Keratinocyte (primary cell): Measurements from ENCODE around the gene GALNT9. TPM values are rescaled to one million over a fixed set of nuclear protein-coding genes. Genes with fewer than 3 reads are reported as not detected.

Source experiments
- DNase-seq: peaks from one replicate; pipeline ENCODE4 v3.0.0-alpha.2; 2011; ENCODE audit warnings: low read depth, missing footprints, low spot score
- FAIRE-seq: peaks from 2 replicates; lab custom pipeline; 2011; peaks lifted over from hg19 to GRCh38; lab: Jason Lieb, UNC
- H2AFZ ChIP-seq: 2 replicates; pipeline ENCODE4 v1.6.0; 2012; ENCODE audit warnings: low read length, control low read depth, inconsistent platforms; ENCODE audit not compliant: control insufficient read depth
- H3K27ac ChIP-seq: 2 replicates; pipeline ENCODE4 v1.5.1; 2011; ENCODE audit warnings: low read length; ENCODE audit not compliant: control insufficient read depth, insufficient read depth
- H3K27me3 ChIP-seq: 3 replicates; pipeline ENCODE4 v1.6.0; 2011; ENCODE audit warnings: low read length; ENCODE audit not compliant: control insufficient read depth, insufficient read depth; ENCODE audit errors: extremely low read depth
- H3K36me3 ChIP-seq, 2 experiments: 2 replicates in 1 of 2; 3 replicates in 1 of 2; pipeline ENCODE4 v1.5.1; 2011; ENCODE audit warnings: low read length in 2 of 2, mild to moderate bottlenecking in 1 of 2; ENCODE audit not compliant: control insufficient read depth in 2 of 2, insufficient read depth in 2 of 2; ENCODE audit errors: extremely low read depth in 1 of 2
- H3K4me1 ChIP-seq: 3 replicates; pipeline ENCODE4 v1.5.1; 2011; ENCODE audit warnings: low read length; ENCODE audit not compliant: control insufficient read depth, insufficient read depth; ENCODE audit errors: extremely low read depth
- H3K4me2 ChIP-seq: 3 replicates; pipeline ENCODE4 v1.6.0; 2011; ENCODE audit warnings: low read depth, low read length; ENCODE audit not compliant: control insufficient read depth, insufficient read depth; ENCODE audit errors: extremely low read depth
- H3K4me3 ChIP-seq, 3 experiments: fragments of 200-600 bp in 1 of 3; sonication (generic) in 1 of 3; 2 replicates in 2 of 3; 3 replicates in 1 of 3; pipeline ENCODE4 v1.5.1; 2011 to 2016; ENCODE audit warnings: low read length in 3 of 3, mild to moderate bottlenecking in 3 of 3, control low read depth in 2 of 3, inconsistent platforms in 1 of 3, low read depth in 1 of 3, mixed read lengths in 1 of 3, mixed run types in 1 of 3, moderate library complexity in 1 of 3; ENCODE audit not compliant: control insufficient read depth in 2 of 3, insufficient read depth in 2 of 3; ENCODE audit errors: extremely low read depth in 1 of 3
- H3K79me2 ChIP-seq: 2 replicates; pipeline ENCODE4 v1.6.0; 2012; ENCODE audit warnings: low read length; ENCODE audit not compliant: control insufficient read depth, insufficient read depth
- H3K9ac ChIP-seq: 3 replicates; pipeline ENCODE4 v1.6.0; 2011; ENCODE audit warnings: low read length; ENCODE audit not compliant: control insufficient read depth, insufficient read depth; ENCODE audit errors: extremely low read depth
- H3K9me1 ChIP-seq: 3 replicates; pipeline ENCODE4 v1.6.0; 2011; ENCODE audit warnings: low read length; ENCODE audit not compliant: control insufficient read depth, insufficient read depth; ENCODE audit errors: extremely low read depth
- H3K9me3 ChIP-seq: 2 replicates; pipeline ENCODE4 v1.5.1; 2012; ENCODE audit warnings: low read depth, low read length; ENCODE audit not compliant: control insufficient read depth
- H4K20me1 ChIP-seq: 3 replicates; pipeline ENCODE4 v1.6.0; 2011; ENCODE audit warnings: low read length; ENCODE audit not compliant: control insufficient read depth, insufficient read depth; ENCODE audit errors: extremely low read depth
- EZH2 ChIP-seq: IDR thresholded peaks from one replicate; pipeline ENCODE4 v1.6.1; 2012; ENCODE audit warnings: inconsistent platforms, mild to moderate bottlenecking, low read length, moderate library complexity
- dilution Hi-C: fragments of 300-500 bp; cut with MboI; formaldehyde crosslinking; loops from one replicate; pipeline ENCODE4 v1.7.0; 2020; ENCODE audit warnings: low sequenced_read_pairs; ENCODE audit not compliant: extremely low pct_ligation_motif_present
- polyA plus RNA-seq, 5 experiments: library from polyadenylated mRNA; depleted of rRNA in 3 of 5; stranded (reverse) in 3 of 5; stranded (forward) in 1 of 5; unstranded in 1 of 5; fragments of >200 nt; gene quantifications; 1 replicate in 1 of 5; 2 replicates in 3 of 5; 3 replicates in 1 of 5; pipeline versions ENCODE4 v1.2.1 to v1.2.3, GENCODE V29; 2011 to 2012; ENCODE audit warnings: missing spikeins in 2 of 5, low read depth in 1 of 5, low replicate concordance in 1 of 5
- TF ChIP-seq, protein P1 (sequence below), 3 experiments: IDR thresholded peaks in 1 of 3; conservative IDR thresholded peaks in 1 of 3; optimal IDR thresholded peaks in 1 of 3; 2 replicates in 2 of 3; 3 replicates in 1 of 3; pipeline versions ENCODE3 to v1.5.1; 2011; ENCODE audit warnings: low read length in 3 of 3, mild to moderate bottlenecking in 3 of 3, moderate library complexity in 2 of 3, control low read depth in 1 of 3, inconsistent platforms in 1 of 3; ENCODE audit not compliant: insufficient read depth in 2 of 3; ENCODE audit errors: extremely low read depth in 1 of 3

Gene GALNT9
- polyA plus RNA-seq, 1 donor (not counting 4 experiments of a cell fraction or from before 2014, with no cell fraction given): not detected

DNA sequence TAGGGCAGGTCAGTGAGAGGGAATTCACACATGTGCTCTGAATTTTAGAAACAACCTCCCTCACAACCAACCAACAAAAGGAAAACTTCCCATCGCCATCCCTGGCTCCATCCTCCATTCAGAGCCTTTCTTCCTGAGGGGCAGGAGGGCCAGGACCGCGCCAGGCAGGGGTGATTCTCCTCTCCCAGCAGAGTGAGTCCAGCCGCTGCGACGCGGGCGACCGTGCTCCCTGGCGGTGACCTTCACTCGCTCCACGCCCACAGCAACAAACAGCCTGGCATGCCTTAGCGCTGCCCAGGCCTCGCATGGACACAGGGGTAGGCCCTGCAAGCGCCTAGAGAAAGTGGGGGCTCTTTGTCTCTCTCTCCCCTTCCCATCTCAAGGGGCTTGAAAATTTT, 3.7 kb downstream of the GALNT9 start:
- no peaks in the 10 kb centered on the region for H3K79me2 ChIP-seq
- H3K4me3 ChIP-seq: no peak overlapping the region
- no peak overlapping the region for H3K27ac ChIP-seq
- no peaks in the 10 kb centered on the region for H4K20me1 ChIP-seq
- H2AFZ ChIP-seq: no peak overlapping the region
- H3K27me3 ChIP-seq: peaks cover 35% of the 10 kb centered on the region
- H3K9me3 ChIP-seq: peaks cover 2% of the 10 kb centered on the region
- no peaks in the 10 kb centered on the region for H3K4me1 ChIP-seq
- no peaks in the 10 kb centered on the region for H3K36me3 ChIP-seq
- no peak for FAIRE-seq
- no peak for TF ChIP-seq EZH2
- TF ChIP-seq, protein P1, sequence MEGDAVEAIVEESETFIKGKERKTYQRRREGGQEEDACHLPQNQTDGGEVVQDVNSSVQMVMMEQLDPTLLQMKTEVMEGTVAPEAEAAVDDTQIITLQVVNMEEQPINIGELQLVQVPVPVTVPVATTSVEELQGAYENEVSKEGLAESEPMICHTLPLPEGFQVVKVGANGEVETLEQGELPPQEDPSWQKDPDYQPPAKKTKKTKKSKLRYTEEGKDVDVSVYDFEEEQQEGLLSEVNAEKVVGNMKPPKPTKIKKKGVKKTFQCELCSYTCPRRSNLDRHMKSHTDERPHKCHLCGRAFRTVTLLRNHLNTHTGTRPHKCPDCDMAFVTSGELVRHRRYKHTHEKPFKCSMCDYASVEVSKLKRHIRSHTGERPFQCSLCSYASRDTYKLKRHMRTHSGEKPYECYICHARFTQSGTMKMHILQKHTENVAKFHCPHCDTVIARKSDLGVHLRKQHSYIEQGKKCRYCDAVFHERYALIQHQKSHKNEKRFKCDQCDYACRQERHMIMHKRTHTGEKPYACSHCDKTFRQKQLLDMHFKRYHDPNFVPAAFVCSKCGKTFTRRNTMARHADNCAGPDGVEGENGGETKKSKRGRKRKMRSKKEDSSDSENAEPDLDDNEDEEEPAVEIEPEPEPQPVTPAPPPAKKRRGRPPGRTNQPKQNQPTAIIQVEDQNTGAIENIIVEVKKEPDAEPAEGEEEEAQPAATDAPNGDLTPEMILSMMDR (optimal IDR thresholded peaks at IDR 0.05 in 1 of 3, IDR thresholded peaks at IDR 0.05 in 1 of 3, conservative IDR thresholded peaks at IDR 0.05 in 1 of 3; ENCODE audit: extremely low read depth in 1 of 3, insufficient read depth in 2 of 3, low read length in 3 of 3): no peak
- no peak overlapping the region for H3K4me2 ChIP-seq
- no peaks in the 10 kb centered on the region for H3K9me1 ChIP-seq
- DNase-seq: no peak
- dilution Hi-C loops: no loop called here
- H3K9ac ChIP-seq: no peak overlapping the region

DNA sequence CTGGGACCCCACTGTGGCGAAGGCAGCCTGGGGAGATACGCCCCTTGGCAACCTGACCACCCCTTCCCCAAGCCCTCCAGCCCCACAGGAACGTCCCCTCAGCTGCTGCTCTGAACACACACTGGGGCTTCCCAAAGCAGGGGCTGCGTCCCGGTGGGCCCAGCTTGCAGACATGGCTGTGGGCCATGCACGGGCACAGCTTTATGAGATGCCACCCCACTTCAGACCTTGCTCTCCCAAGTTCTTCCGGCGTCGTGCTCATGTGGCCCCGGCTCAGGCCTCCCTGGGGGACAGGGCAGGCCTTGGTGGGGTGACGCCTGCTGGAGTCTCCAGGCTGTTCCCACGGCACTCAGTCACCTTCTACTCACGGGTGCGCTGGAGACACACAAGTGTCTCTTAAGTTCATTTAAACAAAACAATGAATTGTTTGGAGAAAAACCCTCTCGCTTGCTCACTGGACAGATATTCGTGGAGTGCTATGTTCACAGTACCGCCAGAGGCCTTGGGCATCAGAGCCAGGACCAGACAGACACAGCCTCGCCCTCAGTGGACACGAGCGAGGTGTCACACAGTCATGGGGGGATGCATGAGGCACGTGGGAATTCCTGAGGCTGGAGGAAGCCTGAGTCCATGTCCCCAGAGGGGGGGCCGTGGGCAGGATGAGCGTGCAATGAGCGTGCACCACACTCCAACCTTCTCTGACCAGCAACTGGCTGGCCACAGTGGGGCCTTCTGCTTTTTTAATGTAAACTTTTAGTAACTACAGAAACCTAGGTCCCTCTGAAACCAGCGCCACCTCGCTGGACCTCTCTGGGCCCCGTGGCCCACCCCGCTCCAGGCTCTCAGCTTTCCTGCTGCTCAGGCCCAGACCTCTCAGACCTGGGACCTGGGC, 4.3 kb downstream of the GALNT9 start:
- H3K36me3 ChIP-seq: no peaks in the 10 kb centered on the region
- peaks cover 35% of the 10 kb centered on the region for H3K27me3 ChIP-seq
- no peak for FAIRE-seq
- H2AFZ ChIP-seq: no peak overlapping the region
- no peak overlapping the region for H3K4me2 ChIP-seq
- H3K79me2 ChIP-seq: no peaks in the 10 kb centered on the region
- H3K9ac ChIP-seq: no peak overlapping the region
- no peak overlapping the region for H3K4me3 ChIP-seq
- no peak overlapping the region for H3K27ac ChIP-seq
- dilution Hi-C loops: no loop called here
- H4K20me1 ChIP-seq: no peaks in the 10 kb centered on the region
- no peaks in the 10 kb centered on the region for H3K9me1 ChIP-seq
- TF ChIP-seq, protein P1 (optimal IDR thresholded peaks at IDR 0.05 in 1 of 3, IDR thresholded peaks at IDR 0.05 in 1 of 3, conservative IDR thresholded peaks at IDR 0.05 in 1 of 3; ENCODE audit: extremely low read depth in 1 of 3, insufficient read depth in 2 of 3, low read length in 3 of 3): no peak
- TF ChIP-seq EZH2: no peak
- H3K9me3 ChIP-seq: no peaks in the 10 kb centered on the region
- H3K4me1 ChIP-seq: no peaks in the 10 kb centered on the region
- no peak for DNase-seq
